Myocyte (in vitro differentiated cells): Measurements from ENCODE around the gene DHX40. TPM values are rescaled to one million over a fixed set of nuclear protein-coding genes. Genes with fewer than 3 reads are reported as not detected.
"Not testable (repeated sequence)": the region's sequence is repeated elsewhere in the genome, so short reads cannot be mapped to it uniquely, and the experiment has no call there.

Source experiments
- DNase-seq: peaks from one replicate; pipeline ENCODE4 v3.0.0-alpha.2; 2012; ENCODE audit warnings: low read depth
- total RNA-seq: library from RNA; depleted of rRNA; stranded (reverse); fragments of >200 nt; gene quantifications from 2 replicates; pipeline ENCODE4 v1.2.3, GENCODE V29; 2014

DHX40 gene
- total RNA-seq, 1 donor from 2014 or later = 29.8 TPM

DNA sequence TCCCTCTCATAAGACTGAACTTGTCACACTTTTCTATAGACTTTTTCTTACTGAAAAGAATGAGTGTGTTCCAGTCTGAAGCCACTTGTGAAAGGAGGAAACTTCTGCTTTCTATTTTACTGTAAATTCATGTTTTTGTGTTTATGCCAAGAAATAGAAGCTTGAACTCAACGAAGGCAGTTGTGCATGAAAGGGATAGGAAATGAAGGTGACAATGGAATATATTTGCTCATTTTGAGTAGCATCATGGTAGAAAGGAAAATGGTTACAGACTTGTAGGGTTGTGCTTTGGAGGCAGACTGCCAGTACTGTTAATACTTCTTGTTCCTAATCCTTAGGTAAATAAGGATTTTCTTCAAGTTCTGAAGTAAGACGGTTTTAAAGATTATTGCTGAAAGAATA lies 62.4 kb downstream of the DHX40 start:
- no peak for DNase-seq

DNA sequence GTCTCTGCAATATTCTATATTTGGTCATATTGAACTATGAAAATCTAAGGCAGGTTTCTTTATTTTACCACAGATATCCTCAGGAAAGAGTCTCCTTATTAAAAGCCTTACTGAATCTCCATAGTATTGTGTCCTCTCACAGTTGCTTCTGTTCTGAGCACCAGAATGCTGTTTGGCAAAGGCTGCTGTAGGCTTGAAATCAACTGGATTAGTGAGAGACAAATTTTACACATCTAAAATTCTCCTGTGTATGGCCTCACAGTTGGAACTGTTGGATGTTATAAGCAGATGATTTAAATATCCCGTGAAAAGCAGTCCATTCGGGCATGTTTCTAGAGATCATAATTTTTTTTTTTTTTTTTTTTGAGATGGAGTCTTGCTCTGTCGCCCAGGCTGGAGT lies 63.8 kb downstream of the DHX40 start:
- no peak for DNase-seq

DNA sequence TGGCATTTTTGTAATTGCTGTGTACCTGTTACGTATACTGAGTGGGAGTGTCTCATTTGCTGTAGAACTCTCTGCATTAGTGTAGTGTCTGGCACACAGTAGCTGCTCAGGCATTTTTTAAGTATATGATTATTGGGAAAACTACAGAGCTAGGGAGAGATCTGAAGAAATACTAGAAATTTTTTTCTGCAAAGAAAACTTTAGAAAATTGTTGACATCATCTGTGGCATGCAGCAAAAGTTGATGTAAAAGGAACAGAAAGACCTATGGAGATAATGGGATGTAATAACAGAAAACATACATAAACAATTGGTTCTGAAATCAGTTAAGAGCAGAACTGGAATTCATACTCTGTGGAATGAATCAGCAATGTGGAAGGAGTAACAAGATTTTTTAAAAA lies 65.9 kb downstream of the DHX40 start:
- DNase-seq = no peak

DNA sequence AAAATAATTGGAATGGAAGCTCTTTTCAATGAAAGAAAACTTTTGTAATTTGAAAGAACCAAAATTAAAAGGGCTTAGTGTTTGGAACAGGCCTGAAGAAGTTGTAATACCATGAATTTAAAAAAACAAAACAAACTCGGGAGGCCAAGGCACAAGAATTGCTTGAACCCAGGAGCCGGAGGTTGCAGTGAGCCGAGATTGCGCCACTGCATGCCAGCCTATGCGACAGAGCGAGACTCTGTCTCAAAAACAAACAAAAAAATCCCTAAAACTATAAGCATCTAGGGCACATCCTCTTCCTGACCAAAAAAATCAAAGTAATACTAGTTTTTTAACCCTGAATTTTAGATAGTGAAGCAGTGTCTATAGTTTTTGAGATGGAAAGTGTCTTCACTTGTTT lies 67.0 kb downstream of the DHX40 start:
- DNase-seq = no peak

DNA sequence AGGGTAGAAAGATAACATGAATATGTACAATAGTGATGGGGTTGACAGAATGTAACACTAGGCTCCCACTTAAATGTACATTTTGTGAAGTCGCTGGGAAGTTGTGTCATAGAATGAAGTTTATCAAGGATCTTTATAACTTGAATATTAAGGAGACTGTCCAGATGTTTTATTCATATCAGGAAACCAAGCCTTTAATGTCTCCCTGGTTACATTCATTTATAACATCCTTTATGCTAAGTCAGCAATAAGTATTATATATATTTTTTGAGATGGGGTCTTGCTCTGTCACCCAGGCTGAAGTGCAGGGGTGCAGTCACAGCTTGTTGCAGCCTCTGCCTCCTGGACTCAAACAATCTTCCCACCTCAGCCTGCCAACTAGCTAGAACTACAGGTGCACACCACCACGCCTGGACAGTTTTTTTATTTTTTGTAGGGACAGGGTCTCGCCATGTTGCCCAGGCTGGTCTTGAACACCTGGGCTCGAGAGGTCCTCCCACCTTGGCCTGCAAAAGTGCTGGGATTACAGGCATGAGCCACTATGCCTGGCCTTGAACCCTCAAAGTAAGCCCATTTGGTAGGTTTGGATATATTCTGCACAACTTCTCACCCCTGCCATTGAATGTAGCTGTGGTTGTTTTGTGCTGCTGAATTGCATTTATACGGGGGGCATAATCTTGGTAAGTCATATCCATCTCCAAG lies 68.4 kb downstream of the DHX40 start:
- no peak for DNase-seq

DNA sequence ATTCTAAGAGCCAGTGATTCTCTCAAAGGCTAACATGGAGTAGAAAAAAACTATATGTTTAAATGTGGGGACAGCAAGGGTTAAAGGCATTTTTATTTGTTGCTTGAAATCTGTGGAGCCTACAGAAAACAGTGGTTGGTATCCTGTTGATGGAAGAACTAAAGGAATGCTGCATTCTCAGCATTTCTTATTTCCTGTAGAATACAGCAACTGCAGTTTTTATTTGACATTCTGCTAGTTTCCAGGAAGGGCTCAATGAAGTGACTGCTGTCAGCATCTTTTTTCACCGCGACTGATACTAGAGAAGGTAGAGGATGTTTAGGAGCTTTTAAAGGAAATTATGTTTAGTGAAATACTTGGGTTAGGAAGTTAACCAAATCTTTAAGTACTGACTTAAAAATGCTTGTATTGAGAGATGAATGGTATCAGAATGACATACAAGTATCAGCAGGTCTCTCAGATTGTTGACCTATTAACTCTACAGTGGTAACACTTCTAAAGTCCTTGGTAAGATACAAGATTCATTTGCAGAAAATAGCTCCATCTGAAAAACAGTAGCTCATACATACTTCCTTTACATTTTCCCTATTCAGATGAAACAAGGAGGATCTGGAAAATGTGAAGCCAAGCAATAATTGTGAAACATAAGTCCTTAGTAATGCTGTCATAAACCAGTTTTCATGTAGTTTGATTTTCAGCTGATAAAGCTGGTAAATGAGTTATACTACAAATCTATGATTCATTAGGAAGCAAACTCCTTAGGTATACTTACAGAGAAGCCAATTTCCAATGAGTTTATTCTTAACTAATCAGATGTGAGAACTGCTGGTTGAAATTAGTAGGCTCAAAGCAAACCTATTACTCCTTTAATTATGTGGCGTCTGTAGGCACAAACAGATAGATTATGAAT lies 69.5 kb downstream of the DHX40 start:
- no peak for DNase-seq

DNA sequence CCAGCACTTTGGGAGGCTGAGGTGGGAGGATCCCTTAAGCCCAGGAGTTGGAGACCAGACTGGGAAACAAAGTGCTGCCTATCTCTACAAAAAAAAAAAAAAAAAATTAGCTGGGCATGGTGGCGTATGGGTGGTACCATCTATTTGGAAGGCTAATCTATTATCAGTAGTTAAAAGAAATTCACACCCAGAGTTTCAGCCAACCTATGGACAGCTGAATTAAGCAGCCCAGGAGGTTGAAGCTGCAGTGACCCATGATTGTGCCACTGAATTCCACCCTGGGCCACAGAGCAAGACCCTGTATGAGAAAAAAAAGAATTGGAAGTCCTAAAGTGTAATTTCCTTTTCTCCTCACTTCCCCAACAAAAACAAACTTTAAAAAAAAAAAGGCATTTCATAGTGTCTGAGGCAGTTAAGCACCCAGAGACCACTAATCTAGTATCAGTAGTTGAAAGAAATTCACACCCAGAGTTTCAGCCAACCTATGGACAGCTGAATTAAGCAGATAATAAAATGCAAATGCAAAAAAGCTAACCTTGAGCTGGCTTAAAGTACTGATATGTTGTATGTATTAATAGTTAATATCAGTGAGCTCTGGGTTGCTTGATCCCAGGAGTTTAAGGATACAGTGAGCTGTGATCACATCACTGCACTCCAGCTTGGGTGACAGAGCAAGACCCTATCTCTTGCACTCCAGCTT lies 72.4 kb downstream of the DHX40 start:
- no peak for DNase-seq

DNA sequence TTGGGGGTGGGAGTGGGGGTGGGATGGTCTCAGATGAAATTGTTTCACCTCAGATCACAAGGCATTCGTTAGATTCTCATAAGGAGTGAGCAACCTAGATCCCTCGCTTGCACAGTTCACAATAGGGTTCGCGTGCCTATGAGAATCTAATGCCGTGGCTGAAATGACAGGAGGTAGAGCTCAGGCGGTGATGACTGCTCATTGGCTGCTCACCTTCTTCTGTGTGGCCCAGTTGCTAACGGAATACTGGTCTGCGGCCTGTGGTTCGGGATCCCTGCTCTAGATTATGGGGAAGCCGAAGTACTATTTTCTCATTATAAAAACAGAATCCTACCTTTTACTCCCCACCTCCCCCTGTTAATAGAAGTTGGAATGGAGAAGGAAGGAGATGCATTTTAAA lies 73.1 kb downstream of the DHX40 start:
- no peak for DNase-seq

DNA sequence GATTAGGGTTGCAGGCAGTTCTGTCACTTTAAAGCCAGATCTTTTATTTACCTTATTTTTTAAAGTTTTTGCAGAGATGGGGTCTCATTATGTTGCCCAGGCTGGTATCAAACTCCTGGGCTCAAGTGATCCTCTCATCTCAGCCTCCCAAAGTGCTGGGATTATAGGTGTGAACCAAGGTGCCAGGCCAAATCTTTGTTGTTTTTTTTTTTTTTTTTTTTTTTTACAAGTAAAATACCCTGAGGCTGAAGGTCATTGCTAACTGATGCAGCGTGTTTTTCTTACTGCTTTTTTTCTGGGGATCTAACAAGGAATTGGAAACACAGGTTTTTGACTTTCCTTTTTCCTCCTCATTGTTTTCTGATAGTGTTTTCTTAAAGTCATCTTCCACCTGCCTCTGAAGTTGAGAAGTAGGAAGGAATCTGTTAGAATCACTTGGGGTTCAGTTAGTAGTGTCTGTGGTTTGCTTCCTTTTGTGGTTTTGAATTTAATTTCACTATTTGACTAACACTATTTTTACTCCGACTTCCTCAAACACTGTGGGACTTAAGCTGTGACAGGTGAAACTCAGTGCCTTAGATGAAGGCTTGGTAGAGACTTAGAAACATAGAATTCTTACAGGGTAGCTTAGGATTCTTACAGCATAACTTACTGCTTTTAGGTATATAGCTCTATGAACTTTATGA lies 76.5 kb downstream of the DHX40 start:
- DNase-seq = peak; percentile 36

DNA sequence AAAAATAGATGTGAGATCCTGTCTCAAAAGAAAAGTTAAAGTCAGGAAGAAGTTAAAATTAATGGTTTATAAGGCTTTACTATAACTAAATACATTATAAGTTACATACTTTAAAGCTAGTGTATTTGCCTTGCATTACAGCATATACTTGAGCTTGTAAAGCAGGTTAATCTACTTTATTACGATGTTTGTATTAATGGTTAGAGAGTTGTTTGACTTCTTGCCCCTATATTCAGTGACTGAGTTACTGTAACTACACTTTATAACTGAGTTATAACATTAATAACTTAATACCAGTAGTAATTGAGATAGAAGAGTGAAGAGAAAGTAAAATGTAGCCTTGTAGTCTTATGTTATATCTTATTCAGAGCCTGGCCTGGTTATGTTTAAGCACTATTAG lies 77.2 kb downstream of the DHX40 start:
- no peak for DNase-seq

DNA sequence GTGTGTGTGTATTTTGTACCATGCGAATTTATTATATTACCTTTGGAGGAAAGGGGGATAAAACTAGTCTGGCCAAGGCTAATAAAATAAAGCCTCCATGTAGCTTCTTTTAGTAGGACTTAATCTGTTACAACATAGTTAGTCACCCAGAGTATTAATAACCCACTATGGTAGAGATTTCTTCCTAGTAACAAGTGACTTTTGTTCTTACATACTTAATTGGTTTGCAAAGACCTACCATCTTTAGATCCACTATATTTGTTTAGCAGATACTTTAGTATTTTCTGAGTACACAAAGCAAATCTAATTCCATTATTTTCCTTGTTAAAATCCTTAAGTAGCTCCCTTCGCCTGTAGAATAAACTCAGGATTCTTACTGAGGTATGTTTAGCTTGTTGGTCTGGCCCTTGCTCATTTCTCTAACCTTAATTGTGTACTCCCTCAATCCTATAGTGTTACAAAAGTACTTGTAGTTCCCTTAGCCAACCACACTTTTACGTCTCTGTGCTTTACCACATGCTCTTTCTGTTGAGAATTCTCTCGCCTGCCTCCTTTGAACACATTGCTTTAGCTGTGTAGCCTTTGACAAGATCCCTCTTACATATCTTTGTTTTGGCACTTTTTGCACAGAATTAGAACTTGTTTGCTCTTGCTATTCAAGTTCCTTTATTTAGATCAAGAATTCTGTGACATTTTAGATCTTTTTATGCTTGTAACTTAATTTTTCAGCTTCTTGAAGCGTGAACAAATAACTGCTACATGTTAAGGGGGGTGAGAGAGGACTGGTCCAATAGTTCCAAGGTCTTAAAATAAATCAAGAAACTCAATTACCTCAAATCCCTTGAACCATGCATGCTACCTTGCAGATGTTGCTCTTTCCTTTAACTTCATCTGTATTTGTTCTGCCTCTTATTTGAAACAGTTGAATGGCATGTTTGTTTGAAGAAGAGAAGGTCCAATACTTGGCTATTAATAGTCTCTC lies 78.0 kb downstream of the DHX40 start:
- DNase-seq = peak; percentile 52

DNA sequence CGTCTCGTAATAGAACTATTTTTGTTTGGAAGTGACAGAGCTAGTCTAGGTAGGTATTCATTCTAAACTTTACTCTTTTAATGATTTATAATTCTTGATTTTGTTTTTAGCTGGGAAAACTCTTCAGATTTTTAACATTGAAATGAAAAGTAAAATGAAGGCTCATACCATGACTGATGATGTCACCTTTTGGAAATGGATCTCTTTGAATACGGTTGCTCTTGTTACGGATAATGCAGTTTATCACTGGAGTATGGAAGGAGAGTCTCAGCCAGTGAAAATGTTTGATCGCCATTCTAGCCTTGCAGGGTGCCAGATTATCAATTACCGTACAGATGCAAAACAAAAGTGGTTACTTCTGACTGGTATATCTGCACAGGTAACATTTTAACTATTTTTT lies 81.9 kb downstream of the DHX40 start:
- DNase-seq = no peak

DNA sequence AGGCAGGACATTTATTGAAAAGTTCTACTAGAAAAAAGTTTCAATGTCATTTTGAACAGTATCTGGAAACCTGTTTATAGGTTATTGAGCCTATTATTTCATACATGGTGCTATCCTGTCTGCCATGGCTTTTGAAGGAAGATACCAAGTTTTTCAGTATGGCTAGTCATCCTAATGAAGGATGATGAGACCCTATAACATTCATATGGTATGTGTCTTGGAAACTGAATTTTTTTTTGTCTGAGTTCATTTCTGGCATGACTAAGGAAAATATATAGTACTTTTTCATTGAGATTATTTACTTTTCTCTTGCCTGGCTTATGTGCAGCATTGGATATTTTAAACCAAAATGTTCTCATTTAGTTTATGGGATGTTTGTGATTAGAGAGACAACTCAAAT lies 84.5 kb downstream of the DHX40 start:
- DNase-seq = no peak

DNA sequence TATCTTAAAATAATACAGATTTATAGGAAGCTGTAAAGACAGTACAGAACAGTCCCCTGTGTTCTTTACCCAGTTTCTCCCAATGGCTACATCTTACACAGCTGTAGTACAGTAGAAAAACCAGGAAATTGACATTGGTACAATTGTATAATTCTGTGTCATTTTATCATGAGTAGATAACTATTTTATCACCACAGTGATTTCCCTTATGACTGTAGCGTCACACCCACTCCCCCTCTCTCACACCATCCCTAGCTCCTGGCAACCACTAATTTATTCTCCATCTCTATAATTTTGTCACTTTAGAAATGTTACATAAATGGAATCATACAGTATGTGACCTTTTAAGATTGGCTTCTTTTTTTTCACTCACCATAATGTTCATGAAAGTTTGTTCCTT lies 85.2 kb downstream of the DHX40 start:
- no peak for DNase-seq

DNA sequence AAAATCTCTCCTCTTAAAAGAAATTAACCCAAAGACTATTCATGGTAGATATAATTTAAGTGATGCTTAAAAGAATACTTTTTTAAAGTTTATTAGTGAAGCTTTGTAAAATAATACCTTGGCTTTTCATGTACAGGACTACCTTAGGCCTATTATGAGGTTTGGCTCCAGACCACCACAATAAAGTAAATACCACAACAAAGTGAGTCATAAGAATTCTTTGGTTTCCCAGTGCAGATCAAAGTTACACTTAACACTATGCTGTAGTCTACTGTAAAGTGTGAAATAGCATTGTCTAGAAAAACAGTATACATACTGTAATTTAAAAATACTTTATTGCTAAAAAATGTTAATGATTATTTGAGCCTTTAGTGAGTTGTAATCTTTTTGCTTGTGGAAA lies 85.9 kb downstream of the DHX40 start:
- peak; percentile 51 for DNase-seq

DNA sequence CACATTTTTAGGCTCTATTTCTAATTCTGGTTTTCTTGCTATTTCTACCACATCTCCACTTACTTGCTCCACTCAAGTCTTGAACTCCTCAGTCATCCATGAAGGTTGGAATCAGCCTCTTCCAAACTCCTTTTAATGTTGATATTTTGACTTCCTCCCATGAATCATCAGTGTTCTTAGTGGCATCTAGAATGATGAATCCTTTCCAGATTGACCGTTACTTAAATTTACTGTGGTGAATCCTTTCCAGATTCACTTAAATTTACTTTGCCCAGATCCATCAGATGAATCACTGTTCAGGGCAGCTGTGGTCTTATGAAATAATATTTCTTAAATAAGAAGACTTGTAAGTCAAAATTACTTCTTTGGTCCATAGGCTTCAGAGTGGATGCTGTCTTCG lies 86.7 kb downstream of the DHX40 start:
- DNase-seq = peak; percentile 19

DNA sequence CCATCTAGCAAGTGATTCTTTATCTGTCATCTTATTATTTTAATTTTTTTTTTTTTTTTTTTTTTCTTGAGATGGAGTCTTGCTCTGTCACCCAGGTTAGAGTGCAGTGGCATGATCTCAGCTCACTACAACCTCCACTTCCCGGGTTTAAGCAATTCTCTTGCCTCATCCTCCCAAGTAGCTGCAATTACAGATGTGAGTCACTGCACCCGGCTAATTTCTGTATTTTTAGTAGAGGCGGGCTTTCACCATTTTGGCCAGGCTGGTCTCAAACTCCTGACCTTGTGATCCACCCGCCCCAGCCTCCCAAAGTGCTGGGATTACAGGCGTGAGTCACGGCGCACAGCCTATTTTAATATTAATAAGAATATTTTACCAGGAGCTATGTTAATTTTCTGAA lies 91.2 kb downstream of the DHX40 start:
- not testable (repeated sequence) for DNase-seq
